ENCODE results near the gene ZDHHC14. TPM values are rescaled to one million over a fixed set of nuclear protein-coding genes. Genes with fewer than 3 reads are reported as not detected.

The ZDHHC14 gene
- polyA plus RNA-seq, 2 of the 4 experiments (the other 2 are of a cell fraction): 2.2 to 2.8 TPM

GRCh38 chr6:157622427-157622826 lies 241.4 kb downstream of the ZDHHC14 start:
- CTCF ChIA-PET: interaction anchor here (1.5 kb wide), 1 partner anchor 41 kb away, joined by 4 read pairs; no protein-coding TSS in a partner anchor
- no peak overlapping the region for H3K27ac ChIP-seq
- H3K9me3 ChIP-seq: no peaks in the 10 kb centered on the region
- H3K4me1 ChIP-seq: 0 out of 3 replicates have a peak, but pooled peaks cover 3% of the 10 kb centered on the region
- ATAC-seq (no peak), DNase-seq (ENCODE audit: low read depth in 1 of 2, low spot score in 1 of 2) (no peak), FAIRE-seq (no peak)
- POLR2A ChIA-PET: no interaction called here
- H3K4me3 ChIP-seq: no peak overlapping the region
- no peak for TF ChIP-seq CHD4 (IDR thresholded peaks at IDR 0.05; ENCODE audit: borderline replicate concordance)
- no peak for TF ChIP-seq MAFK (IDR thresholded peaks at IDR 0.05; ENCODE audit: partially characterized antibody)
- no peak for TF ChIP-seq MAX (IDR thresholded peaks at IDR 0.05)
- no peak for TF ChIP-seq MYC (IDR thresholded peaks at IDR 0.05; ENCODE audit: borderline replicate concordance, low read length)
- no peak for TF ChIP-seq ESRRA (IDR thresholded peaks at IDR 0.05; ENCODE audit: borderline replicate concordance, low read length)
- TF ChIP-seq EP300 (IDR thresholded peaks at IDR 0.05): no peak
- no peak for TF ChIP-seq CBX8 (IDR thresholded peaks at IDR 0.05)
- no peak for TF ChIP-seq JUNB (IDR thresholded peaks at IDR 0.05)
- no peak for TF ChIP-seq ZC3H11A (IDR thresholded peaks at IDR 0.05)
- TF ChIP-seq SREBF2 (IDR thresholded peaks at IDR 0.05): no peak
- 96% methylated on average over 3 of the region's 3 CpGs for WGBS (ENCODE audit: missing lambda C conversion rate)
- no peak overlapping the region for H3K4me2 ChIP-seq

DNA sequence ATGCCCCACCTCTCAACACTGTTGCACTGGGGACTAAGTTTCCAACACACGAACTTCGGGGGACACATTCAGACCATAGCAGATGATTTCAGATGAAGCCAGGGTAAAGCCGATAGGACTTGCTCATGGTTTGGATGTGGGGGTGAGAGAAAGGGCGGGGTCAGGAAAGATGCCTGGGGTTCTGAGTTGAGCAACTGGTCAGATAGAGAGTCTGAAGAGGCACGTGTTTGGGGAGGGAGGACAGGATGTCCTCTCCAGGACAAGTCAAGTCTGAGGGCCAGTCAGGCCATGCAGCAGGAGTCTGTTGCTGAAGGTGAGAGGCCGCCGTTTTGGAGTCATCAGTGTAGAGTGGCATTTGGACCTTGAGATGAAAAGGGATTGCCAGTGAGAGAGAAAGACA lies 244.1 kb downstream of the ZDHHC14 start:
- ChIA-PET POLR2A (no interaction called here), CTCF (interaction anchor here (1.5 kb wide), 1 partner anchor 12 kb away, joined by 4 read pairs; no protein-coding TSS in a partner anchor)
- FAIRE-seq (no peak), ATAC-seq (no peak), DNase-seq (ENCODE audit: low read depth in 1 of 2, low spot score in 1 of 2) (no peak)
- no peak overlapping the region for H3K4me2 ChIP-seq
- no peak for TF ChIP-seq FOSB (CRISPR knock-in tag; IDR thresholded peaks at IDR 0.05)
- TF ChIP-seq RARB (CRISPR knock-in tag; IDR thresholded peaks at IDR 0.05): no peak
- no peak for TF ChIP-seq PHF8 (IDR thresholded peaks at IDR 0.05; ENCODE audit: borderline replicate concordance, low read depth)
- no peak for TF ChIP-seq GATA3 (IDR thresholded peaks at IDR 0.05; ENCODE audit: borderline replicate concordance)
- TF ChIP-seq ZSCAN20 (CRISPR knock-in tag; IDR thresholded peaks at IDR 0.05): no peak
- no peak for TF ChIP-seq RNF2 (IDR thresholded peaks at IDR 0.05; ENCODE audit: borderline replicate concordance, low read depth)
- TF ChIP-seq, protein P1, sequence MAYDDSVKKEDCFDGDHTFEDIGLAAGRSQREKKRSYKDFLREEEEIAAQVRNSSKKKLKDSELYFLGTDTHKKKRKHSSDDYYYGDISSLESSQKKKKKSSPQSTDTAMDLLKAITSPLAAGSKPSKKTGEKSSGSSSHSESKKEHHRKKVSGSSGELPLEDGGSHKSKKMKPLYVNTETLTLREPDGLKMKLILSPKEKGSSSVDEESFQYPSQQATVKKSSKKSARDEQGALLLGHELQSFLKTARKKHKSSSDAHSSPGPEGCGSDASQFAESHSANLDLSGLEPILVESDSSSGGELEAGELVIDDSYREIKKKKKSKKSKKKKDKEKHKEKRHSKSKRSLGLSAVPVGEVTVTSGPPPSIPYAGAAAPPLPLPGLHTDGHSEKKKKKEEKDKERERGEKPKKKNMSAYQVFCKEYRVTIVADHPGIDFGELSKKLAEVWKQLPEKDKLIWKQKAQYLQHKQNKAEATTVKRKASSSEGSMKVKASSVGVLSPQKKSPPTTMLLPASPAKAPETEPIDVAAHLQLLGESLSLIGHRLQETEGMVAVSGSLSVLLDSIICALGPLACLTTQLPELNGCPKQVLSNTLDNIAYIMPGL (CRISPR knock-in tag; IDR thresholded peaks at IDR 0.05; ENCODE audit: borderline replicate concordance): no peak
- no peak for TF ChIP-seq ZFP36 (IDR thresholded peaks at IDR 0.05; ENCODE audit: borderline replicate concordance, partially characterized antibody)
- TF ChIP-seq SMC3 (IDR thresholded peaks at IDR 0.05): no peak
- no peak for TF ChIP-seq HOXB13 (CRISPR knock-in tag; IDR thresholded peaks at IDR 0.05; ENCODE audit: low read depth)
- TF ChIP-seq NPAS2 (CRISPR knock-in tag; IDR thresholded peaks at IDR 0.05; ENCODE audit: borderline replicate concordance): no peak
- TF ChIP-seq NFE2L2 (conservative IDR thresholded peaks at IDR 0.05; ENCODE audit: low read length): no peak
- no peak for TF ChIP-seq MAX (IDR thresholded peaks at IDR 0.05)
- TF ChIP-seq CEBPB (IDR thresholded peaks at IDR 0.05): no peak
- no peak for TF ChIP-seq SREBF2 (IDR thresholded peaks at IDR 0.05)
- TF ChIP-seq, protein P2, sequence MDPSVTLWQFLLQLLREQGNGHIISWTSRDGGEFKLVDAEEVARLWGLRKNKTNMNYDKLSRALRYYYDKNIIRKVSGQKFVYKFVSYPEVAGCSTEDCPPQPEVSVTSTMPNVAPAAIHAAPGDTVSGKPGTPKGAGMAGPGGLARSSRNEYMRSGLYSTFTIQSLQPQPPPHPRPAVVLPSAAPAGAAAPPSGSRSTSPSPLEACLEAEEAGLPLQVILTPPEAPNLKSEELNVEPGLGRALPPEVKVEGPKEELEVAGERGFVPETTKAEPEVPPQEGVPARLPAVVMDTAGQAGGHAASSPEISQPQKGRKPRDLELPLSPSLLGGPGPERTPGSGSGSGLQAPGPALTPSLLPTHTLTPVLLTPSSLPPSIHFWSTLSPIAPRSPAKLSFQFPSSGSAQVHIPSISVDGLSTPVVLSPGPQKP (IDR thresholded peaks at IDR 0.05; ENCODE audit: low read depth, low read length): no peak
- TF ChIP-seq ESRRA (IDR thresholded peaks at IDR 0.05; ENCODE audit: borderline replicate concordance, low read length): no peak
- 78% methylated on average over 5 of the region's 7 CpGs for WGBS (ENCODE audit: missing lambda C conversion rate)
- no peaks in the 10 kb centered on the region for H3K9me3 ChIP-seq
- H3K27ac ChIP-seq: no peak overlapping the region
- 0 out of 3 replicates have a peak, but pooled peaks cover 3% of the 10 kb centered on the region for H3K4me1 ChIP-seq
- H3K4me3 ChIP-seq: no peak overlapping the region

Measured in A549 (cell line).